Measurements from ENCODE around the gene CLEC17A. TPM values are rescaled to one million over a fixed set of nuclear protein-coding genes. Genes with fewer than 3 reads are reported as not detected.
"Not testable (repeated sequence)": the region's sequence is repeated elsewhere in the genome, so short reads cannot be mapped to it uniquely, and the experiment has no call there.

Gene CLEC17A
- total RNA-seq, 2 donors from 2014 or later = 0.14 to 1.0 TPM

DNA sequence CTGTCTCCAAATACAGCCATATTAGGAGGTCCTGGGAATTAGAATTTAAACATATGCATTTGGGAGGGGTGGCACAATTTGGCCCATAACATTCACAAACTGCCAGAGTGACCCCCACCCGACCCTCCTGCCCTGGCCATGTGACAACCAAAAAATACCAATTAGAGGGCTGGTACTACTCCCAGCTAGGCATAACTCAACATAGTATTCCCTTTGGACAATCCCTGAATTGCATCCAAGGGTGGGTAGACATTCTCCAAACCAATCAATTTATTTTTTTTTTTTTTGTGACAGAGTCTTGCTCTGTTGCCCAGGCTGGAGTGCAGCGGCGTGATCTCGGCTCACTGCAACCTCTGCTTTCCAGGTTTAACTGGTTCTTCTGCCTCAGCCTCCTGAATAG is 29.8 kb downstream of the CLEC17A start:
- Histone ChIP-seq H3K4me1 (replicated peaks) (no peaks in the 10 kb centered on the region), H3K27ac (no peak overlapping the region), H3K27me3 (replicated peaks; ENCODE audit: insufficient read depth) (no peaks in the 10 kb centered on the region), H3K4me3 (no peak overlapping the region), H3K9me3 (no peaks in the 10 kb centered on the region), H3K36me3 (no peaks in the 10 kb centered on the region)
- 92% methylated on average over 4 of the region's 4 CpGs for WGBS
- TF ChIP-seq CTCF (IDR thresholded peaks at IDR 0.05) = no peak
- intact Hi-C loops (cut with DNase I) = no loop called here
- DNase-seq (ENCODE audit: low spot score) = no peak

- H3K36me3 ChIP-seq; H3K9me3 ChIP-seq; H3K27me3 ChIP-seq (replicated peaks; ENCODE audit: insufficient read depth); H3K4me3 ChIP-seq; DNase-seq (ENCODE audit: low spot score); intact Hi-C loops (cut with DNase I); H3K4me1 ChIP-seq (replicated peaks); H3K27ac ChIP-seq: not testable (repeated sequence)
- 70% methylated on average over 14 of the region's 14 CpGs for WGBS
Observed at GRCh38 chr19:14613399-14614098, 30.7 kb downstream of the CLEC17A start.

DNA sequence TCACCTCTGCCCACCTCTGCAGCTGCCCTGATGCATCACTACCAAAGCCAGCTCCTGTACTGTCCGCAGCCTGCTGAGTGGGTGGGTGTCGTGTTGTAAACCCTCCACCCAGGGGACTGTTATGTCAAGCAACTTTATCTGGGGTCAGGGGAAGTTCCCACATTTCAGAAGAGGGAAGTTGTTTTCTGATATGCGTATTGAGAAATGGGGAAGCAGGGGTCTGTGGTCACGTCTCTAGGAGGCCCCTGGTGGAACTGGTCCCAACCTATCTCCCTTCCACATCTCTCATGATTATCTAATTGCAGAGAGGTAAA is 31.2 kb downstream of the CLEC17A start:
- Histone ChIP-seq H3K4me1 (replicated peaks) (no peaks in the 10 kb centered on the region), H3K36me3 (no peaks in the 10 kb centered on the region), H3K4me3 (no peak overlapping the region), H3K27ac (no peak overlapping the region), H3K9me3 (no peaks in the 10 kb centered on the region), H3K27me3 (replicated peaks; ENCODE audit: insufficient read depth) (no peaks in the 10 kb centered on the region)
- WGBS = 55% methylated on average over 4 of the region's 4 CpGs
- DNase-seq (ENCODE audit: low spot score) = no peak
- intact Hi-C loops (cut with DNase I) = no loop called here
- no peak for TF ChIP-seq POLR2AphosphoS5 (IDR thresholded peaks at IDR 0.05)
- TF ChIP-seq CTCF (IDR thresholded peaks at IDR 0.05) = no peak
- TF ChIP-seq POLR2A (IDR thresholded peaks at IDR 0.05) = no peak

- Histone ChIP-seq H3K4me1 (replicated peaks) (no peaks in the 10 kb centered on the region), H3K36me3 (no peaks in the 10 kb centered on the region), H3K27me3 (replicated peaks; ENCODE audit: insufficient read depth) (no peaks in the 10 kb centered on the region), H3K9me3 (no peaks in the 10 kb centered on the region), H3K4me3 (no peak overlapping the region), H3K27ac (no peak overlapping the region)
- WGBS = 89% methylated on average over 8 of the region's 8 CpGs
- TF ChIP-seq CTCF (IDR thresholded peaks at IDR 0.05) (no peak), POLR2A (IDR thresholded peaks at IDR 0.05) (no peak), POLR2AphosphoS5 (IDR thresholded peaks at IDR 0.05) (no peak)
- DNase-seq (ENCODE audit: low spot score) = no peak
- intact Hi-C loops (cut with DNase I) = no loop called here
Observed at GRCh38 chr19:14615623-14616022, 32.7 kb downstream of the CLEC17A start.

- intact Hi-C loops (cut with DNase I) = no loop called here
- H3K27ac ChIP-seq = no peak overlapping the region
- no peaks in the 10 kb centered on the region for H3K9me3 ChIP-seq
- TF ChIP-seq POLR2AphosphoS5 (IDR thresholded peaks at IDR 0.05) = no peak
- no peak for TF ChIP-seq POLR2A (IDR thresholded peaks at IDR 0.05)
- no peak for TF ChIP-seq CTCF (IDR thresholded peaks at IDR 0.05)
- no peaks in the 10 kb centered on the region for H3K36me3 ChIP-seq
- DNase-seq (ENCODE audit: low spot score) = no peak
- no peak overlapping the region for H3K4me3 ChIP-seq
- no peaks in the 10 kb centered on the region for H3K27me3 ChIP-seq (replicated peaks; ENCODE audit: insufficient read depth)
- 88% methylated on average over 3 of the region's 3 CpGs for WGBS
- H3K4me1 ChIP-seq (replicated peaks) = no peaks in the 10 kb centered on the region
Observed at GRCh38 chr19:14616407-14616806, 33.5 kb downstream of the CLEC17A start.
